SK-N-MC (cell line): ENCODE data around the gene CFAP45.

Experiments
- EZH2 ChIP-seq: fragments of 200-600 bp; sonication (generic); IDR thresholded peaks from one replicate; pipeline ENCODE4 v1.6.1; 2017; ENCODE audit warnings: antibody characterized with exemption
- POLR2AphosphoS5 ChIP-seq: IDR thresholded peaks from 2 replicates; pipeline ENCODE4 v1.6.1; 2012; ENCODE audit warnings: mild to moderate bottlenecking, low read depth, low read length, borderline replicate concordance

GRCh38 chr1:159883134-159883533 lies 16.8 kb downstream of the CFAP45 start:
- TF ChIP-seq EZH2 (no peak), POLR2AphosphoS5 (no peak)
